ENCODE measurements around the gene TTBK1. TPM values are rescaled to one million over a fixed set of nuclear protein-coding genes. Genes with fewer than 3 reads are reported as not detected.

TTBK1 gene
- total and polyA plus RNA-seq, 10 donors = 0.05 to 0.32 (median 0.09) TPM; not detected in 1

GRCh38 chr6:43262000-43262779 is 18.9 kb downstream of the TTBK1 start:
- DNase-seq = no peak
- TF ChIP-seq POLR2AphosphoS5 (IDR thresholded peaks at IDR 0.05) = no peak
- no peak for TF ChIP-seq POLR2A (IDR thresholded peaks at IDR 0.05)
- TF ChIP-seq CTCF (IDR thresholded peaks at IDR 0.05 in 8 of 11, conservative IDR thresholded peaks at IDR 0.05 in 3 of 11) = no peak
- Histone ChIP-seq H3K27me3 (replicated peaks in 1 of 7) (no peaks in the 10 kb centered on the region), H3K27ac (no peak overlapping the region), H3K9me3 (no peaks in the 10 kb centered on the region), H3K4me3 (no peak overlapping the region), H3K4me1 (peaks cover 0 to 5% (median 0%) of the 10 kb centered on the region in 6 donors), H3K36me3 (no peaks in the 10 kb centered on the region)
- WGBS, 5 donors = 85 to 93% (median 86%) methylated on average over 13 to 14 of the region's 14 CpGs
- intact Hi-C loops (cut with DNase I; ENCODE audit: low total_unique reads) = loop anchor here (5.0 kb wide), 1 partner anchor 245 kb away; no protein-coding TSS in a partner anchor

- no peaks in the 10 kb centered on the region for H3K9me3 ChIP-seq
- H3K27me3 ChIP-seq (replicated peaks in 1 of 7) = peaks cover 0 to 1% (median 0%) of the 10 kb centered on the region in 7 donors
- no peak overlapping the region for H3K27ac ChIP-seq
- no peaks in the 10 kb centered on the region for H3K36me3 ChIP-seq
- whole genome bisulfite sequencing, 5 donors = 89 to 95% (median 92%) methylated on average over 23 to 39 of the region's 39 CpGs
- H3K4me3 ChIP-seq = no peak overlapping the region
- H3K4me1 ChIP-seq = peaks cover 0 to 9% (median 0%) of the 10 kb centered on the region in 6 donors
- no peak for TF ChIP-seq POLR2A (IDR thresholded peaks at IDR 0.05)
- no peak for TF ChIP-seq CTCF (IDR thresholded peaks at IDR 0.05 in 8 of 11, conservative IDR thresholded peaks at IDR 0.05 in 3 of 11)
- intact Hi-C loops (cut with DNase I; ENCODE audit: low total_unique reads) = loop anchor here (5.0 kb wide), 1 partner anchor 244 kb away; no protein-coding TSS in a partner anchor
- DNase-seq = no peak
Measured at GRCh38 chr6:43262780-43263313, 19.6 kb downstream of the TTBK1 start.

DNA sequence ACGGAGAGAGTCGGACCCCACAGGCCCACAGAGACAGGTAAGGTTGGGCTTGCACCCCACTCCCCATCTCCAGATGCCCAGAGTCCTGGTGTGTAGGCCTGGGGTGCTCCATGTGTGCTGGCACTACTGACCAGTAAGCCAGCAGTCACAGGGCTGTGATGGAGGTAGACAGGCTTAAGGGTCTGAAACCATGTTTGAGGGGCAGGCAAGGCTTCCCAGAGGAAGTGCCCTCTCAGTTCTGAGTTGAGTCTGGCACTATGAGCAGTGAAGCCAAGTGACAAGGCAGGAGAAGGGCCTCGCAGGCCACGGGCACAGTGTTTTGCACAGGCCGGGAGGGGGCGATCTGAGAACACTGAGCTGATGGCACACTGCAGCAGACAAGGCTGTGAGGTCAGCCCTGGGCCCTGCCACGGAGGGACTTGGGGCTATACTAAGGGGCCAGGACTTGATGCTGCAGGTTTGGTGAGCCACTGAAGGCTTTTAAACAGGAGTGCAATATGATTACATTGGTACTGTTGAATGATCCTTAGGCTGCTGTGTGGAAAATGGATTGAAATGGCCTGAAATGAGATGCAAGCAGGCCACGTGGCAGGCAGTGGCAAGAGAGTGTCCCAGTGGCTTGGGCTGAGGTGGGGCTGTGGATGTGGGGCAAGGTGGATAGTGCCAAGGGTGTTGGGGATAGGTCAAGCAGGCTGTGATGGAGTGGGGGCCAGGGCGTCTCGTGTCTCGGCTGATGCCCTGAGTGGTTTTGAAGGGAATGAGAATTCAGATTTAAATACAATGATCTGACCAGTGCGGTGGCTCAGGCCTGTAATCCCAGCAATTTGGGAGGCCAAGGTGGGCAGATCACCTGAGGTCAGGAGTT is 20.3 kb downstream of the TTBK1 start:
- intact Hi-C loops (cut with DNase I; ENCODE audit: low total_unique reads) = loop anchor here (5.0 kb wide), 1 partner anchor 244 kb away; no protein-coding TSS in a partner anchor
- H3K9me3 ChIP-seq = no peaks in the 10 kb centered on the region
- no peak overlapping the region for H3K4me3 ChIP-seq
- peaks cover 0 to 16% (median 0%) of the 10 kb centered on the region in 6 donors for H3K4me1 ChIP-seq
- TF ChIP-seq CTCF (IDR thresholded peaks at IDR 0.05 in 8 of 11, conservative IDR thresholded peaks at IDR 0.05 in 3 of 11) (peak; percentile 64 to 90 (median 80)), POLR2AphosphoS5 (IDR thresholded peaks at IDR 0.05) (peak; percentile 30 to 45 (median 42)), POLR2A (IDR thresholded peaks at IDR 0.05) (no peak)
- WGBS, 5 donors = 46 to 58% (median 53%) methylated on average over 10 to 12 of the region's 12 CpGs
- H3K36me3 ChIP-seq = no peaks in the 10 kb centered on the region
- H3K27ac ChIP-seq = no peak overlapping the region
- peaks cover 0 to 8% (median 0%) of the 10 kb centered on the region in 7 donors for H3K27me3 ChIP-seq (replicated peaks in 1 of 7)
- DNase-seq = peak; percentile 95
